GM23338 (cell line): Measurements from ENCODE around the gene PSMC4.

Experiments
- EZH2 ChIP-seq: fragments of 200-600 bp; sonication (generic); IDR thresholded peaks from one replicate; pipeline ENCODE4 v1.8.0; 2017; ENCODE audit warnings: antibody characterized with exemption, mild to moderate bottlenecking, low read depth; ENCODE audit not compliant: unreplicated experiment
- EZH2phosphoT487 ChIP-seq: fragments of 200-600 bp; sonication (generic); IDR thresholded peaks from one replicate; pipeline ENCODE4 v1.8.1; 2018; ENCODE audit warnings: antibody characterized with exemption; ENCODE audit not compliant: unreplicated experiment
- POLR2AphosphoS5 ChIP-seq: IDR thresholded peaks from 2 replicates; pipeline ENCODE4 v1.6.1; 2016; ENCODE audit warnings: antibody characterized with exemption, low read depth
- STAT1 ChIP-seq: IDR thresholded peaks from one replicate; pipeline ENCODE4 v1.6.1; 2016; ENCODE audit warnings: antibody characterized with exemption; ENCODE audit not compliant: unreplicated experiment
- TF ChIP-seq, protein P1 (sequence below), 2 experiments: fragments of 200-600 bp in 1 of 2; sonication (generic) in 1 of 2; conservative IDR thresholded peaks; 2 replicates each; pipeline versions ENCODE4 v1.5.1 to v1.6.1; 2016 to 2017; ENCODE audit warnings: antibody characterized with exemption in 2 of 2, low read depth in 2 of 2, mild to moderate bottlenecking in 2 of 2, moderate library complexity in 1 of 2
- TF ChIP-seq, protein P2 (sequence below): IDR thresholded peaks from one replicate; pipeline ENCODE4 v1.6.1; 2018; ENCODE audit warnings: antibody characterized with exemption; ENCODE audit not compliant: unreplicated experiment

DNA sequence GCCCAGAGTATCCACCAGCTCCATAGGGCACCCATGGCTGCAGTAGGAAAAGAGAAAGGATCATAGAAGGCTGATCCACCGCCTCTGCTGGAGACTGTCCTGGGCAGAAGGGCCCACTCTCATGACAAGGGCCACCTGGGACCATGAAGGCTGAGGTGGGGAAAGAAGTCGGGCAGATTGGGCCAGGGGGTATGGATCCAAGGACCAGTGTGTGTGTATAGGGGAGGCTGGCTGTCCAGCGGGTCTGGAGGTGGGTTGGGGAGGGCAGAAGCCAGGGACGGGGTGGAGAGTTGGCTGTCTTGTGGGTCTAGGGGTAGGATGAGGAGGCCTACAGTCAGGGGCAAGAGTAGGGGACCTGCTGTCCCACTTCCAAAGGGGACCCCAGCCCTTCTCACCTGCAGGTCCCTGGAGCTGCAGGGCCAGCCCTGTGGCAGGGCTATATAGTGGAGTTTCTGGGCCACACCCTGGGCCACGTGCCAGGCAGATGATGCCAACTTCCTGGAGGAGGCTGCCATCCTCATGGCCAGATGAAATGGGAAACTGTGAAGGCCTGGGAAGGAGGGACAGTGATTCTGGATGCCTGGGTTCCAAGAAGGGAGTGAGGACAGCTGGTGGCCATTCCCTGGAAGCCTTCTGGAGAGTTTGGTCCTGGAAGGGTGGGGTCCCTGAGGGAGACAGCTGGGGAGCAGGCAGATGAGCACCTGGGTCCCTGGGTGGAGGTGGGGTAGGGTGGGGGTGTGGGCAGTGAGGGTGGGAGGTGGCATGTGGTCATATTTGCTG lies 36.2 kb upstream of the PSMC4 start, which contains the start of gene FCGBP:
- TF ChIP-seq, protein P1, sequence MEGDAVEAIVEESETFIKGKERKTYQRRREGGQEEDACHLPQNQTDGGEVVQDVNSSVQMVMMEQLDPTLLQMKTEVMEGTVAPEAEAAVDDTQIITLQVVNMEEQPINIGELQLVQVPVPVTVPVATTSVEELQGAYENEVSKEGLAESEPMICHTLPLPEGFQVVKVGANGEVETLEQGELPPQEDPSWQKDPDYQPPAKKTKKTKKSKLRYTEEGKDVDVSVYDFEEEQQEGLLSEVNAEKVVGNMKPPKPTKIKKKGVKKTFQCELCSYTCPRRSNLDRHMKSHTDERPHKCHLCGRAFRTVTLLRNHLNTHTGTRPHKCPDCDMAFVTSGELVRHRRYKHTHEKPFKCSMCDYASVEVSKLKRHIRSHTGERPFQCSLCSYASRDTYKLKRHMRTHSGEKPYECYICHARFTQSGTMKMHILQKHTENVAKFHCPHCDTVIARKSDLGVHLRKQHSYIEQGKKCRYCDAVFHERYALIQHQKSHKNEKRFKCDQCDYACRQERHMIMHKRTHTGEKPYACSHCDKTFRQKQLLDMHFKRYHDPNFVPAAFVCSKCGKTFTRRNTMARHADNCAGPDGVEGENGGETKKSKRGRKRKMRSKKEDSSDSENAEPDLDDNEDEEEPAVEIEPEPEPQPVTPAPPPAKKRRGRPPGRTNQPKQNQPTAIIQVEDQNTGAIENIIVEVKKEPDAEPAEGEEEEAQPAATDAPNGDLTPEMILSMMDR (conservative IDR thresholded peaks at IDR 0.05; ENCODE audit: low read depth in 2 of 2) = no peak
- TF ChIP-seq, protein P2, sequence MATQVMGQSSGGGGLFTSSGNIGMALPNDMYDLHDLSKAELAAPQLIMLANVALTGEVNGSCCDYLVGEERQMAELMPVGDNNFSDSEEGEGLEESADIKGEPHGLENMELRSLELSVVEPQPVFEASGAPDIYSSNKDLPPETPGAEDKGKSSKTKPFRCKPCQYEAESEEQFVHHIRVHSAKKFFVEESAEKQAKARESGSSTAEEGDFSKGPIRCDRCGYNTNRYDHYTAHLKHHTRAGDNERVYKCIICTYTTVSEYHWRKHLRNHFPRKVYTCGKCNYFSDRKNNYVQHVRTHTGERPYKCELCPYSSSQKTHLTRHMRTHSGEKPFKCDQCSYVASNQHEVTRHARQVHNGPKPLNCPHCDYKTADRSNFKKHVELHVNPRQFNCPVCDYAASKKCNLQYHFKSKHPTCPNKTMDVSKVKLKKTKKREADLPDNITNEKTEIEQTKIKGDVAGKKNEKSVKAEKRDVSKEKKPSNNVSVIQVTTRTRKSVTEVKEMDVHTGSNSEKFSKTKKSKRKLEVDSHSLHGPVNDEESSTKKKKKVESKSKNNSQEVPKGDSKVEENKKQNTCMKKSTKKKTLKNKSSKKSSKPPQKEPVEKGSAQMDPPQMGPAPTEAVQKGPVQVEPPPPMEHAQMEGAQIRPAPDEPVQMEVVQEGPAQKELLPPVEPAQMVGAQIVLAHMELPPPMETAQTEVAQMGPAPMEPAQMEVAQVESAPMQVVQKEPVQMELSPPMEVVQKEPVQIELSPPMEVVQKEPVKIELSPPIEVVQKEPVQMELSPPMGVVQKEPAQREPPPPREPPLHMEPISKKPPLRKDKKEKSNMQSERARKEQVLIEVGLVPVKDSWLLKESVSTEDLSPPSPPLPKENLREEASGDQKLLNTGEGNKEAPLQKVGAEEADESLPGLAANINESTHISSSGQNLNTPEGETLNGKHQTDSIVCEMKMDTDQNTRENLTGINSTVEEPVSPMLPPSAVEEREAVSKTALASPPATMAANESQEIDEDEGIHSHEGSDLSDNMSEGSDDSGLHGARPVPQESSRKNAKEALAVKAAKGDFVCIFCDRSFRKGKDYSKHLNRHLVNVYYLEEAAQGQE = no peak
- TF ChIP-seq STAT1 (no peak), POLR2AphosphoS5 (no peak), EZH2phosphoT487 (no peak), EZH2 (no peak)
